HG02588 (cell line): ENCODE data around the gene ITPKC.

Experiments
- ATAC-seq: cut with Tn5 transposase; IDR thresholded peaks from one replicate; pipeline ENCODE4 v1.9.1; 2021; ENCODE audit warnings: mild to moderate bottlenecking, moderate library complexity; ENCODE audit not compliant: unreplicated experiment

Gene ITPKC

DNA sequence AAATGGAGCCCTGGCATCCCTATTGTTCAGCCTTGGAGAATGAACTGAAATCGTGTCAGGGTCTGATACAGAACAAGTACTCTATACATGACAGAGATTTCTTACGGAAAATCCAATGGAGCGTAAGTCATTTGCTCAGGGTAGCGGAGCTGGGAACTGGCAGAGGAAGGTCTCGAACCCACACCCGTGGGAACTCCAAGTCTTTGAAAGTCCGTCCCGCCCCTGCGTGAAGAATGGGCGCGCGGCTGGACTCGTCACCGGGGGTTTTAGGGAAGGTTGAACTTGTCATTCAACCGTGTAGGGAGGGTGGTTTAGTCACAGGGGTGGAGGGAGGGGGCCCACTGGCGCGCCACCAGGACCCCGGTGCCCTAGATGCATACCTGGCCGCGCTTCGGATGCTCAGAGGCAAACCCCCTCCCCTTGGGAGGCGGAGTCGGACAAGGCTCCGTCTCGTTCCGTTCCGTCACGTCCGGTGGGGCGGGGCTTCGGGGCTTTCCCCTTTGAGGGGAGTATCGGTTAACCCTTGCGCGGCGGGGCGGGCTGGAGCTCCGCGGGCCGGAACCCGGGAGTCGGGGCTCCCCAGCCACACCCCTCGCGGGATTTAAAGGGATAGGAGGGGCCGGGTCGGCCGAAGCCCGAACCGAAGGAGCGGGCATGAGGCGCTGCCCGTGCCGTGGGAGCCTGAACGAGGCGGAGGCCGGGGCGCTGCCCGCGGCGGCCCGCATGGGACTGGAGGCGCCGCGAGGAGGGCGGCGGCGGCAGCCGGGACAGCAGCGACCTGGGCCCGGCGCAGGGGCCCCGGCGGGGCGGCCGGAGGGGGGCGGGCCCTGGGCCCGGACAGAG, at the start of gene ITPKC, which contains the start of gene COQ8B:
ITPKC (plus strand) TSS at position 631 of the 843 bp plus-strand sequence; CDS start at position 655, 24 bp downstream.
COQ8B (minus strand) TSS at position 405 of the 843 bp plus-strand sequence. CDS start 2,254 bp downstream, outside the sequence.
- peak; percentile 66 for ATAC-seq

DNA sequence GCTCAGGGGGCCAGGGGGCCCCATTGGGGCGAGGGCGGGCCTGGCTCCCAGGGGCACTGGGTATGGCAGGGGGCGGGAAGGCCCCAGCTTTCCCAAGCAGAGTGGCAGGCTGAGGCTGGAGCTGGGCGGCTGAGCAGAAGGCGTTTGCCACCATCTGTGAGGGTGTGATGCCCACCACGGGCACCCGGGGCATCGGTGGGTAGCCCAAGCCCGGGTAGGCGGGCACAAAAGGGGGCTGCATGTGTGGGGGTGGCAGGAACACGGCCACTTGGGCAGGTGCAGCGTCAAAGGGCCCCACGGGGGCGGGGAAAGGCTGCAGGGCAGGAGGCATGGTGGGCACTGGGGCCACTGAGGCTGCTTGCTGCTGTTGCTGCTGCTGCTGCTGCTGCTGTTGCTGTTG, 49.3 kb upstream of the ITPKC start:
- ATAC-seq: no peak

DNA sequence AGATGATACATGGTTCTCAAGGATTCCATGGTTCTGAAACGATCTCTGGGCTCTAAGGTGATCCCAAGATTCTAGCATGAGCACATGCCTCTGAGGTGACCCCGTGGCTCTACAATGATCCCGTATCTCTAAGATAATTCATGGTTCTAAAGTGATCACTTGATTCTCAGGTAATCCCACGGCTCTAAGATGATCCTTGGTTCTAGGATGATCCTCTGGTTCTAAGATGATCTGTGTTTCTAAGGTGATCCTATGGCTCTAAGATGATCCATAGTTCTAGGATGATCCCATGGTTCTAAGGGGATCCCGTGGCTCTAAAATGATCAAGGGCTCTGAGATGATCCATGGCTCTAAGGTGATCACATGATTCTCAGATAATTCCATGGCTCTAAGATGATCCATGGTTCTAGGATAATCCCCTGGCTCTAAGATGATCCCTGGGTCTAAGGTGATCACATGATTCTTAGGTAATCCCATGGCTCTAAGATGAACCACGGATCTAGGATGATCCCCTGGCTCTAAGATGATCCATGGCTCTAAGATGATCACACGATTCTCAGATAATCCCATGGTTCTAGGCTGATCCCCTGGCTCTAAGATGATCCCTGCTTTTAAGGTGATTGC, 47.8 kb upstream of the ITPKC start:
- ATAC-seq: no peak

GRCh38 chr19:40671404-40671803, 45.5 kb upstream of the ITPKC start:
- ATAC-seq: no peak

- no peak for ATAC-seq
Measured at GRCh38 chr19:40672038-40672437, 44.9 kb upstream of the ITPKC start.

DNA sequence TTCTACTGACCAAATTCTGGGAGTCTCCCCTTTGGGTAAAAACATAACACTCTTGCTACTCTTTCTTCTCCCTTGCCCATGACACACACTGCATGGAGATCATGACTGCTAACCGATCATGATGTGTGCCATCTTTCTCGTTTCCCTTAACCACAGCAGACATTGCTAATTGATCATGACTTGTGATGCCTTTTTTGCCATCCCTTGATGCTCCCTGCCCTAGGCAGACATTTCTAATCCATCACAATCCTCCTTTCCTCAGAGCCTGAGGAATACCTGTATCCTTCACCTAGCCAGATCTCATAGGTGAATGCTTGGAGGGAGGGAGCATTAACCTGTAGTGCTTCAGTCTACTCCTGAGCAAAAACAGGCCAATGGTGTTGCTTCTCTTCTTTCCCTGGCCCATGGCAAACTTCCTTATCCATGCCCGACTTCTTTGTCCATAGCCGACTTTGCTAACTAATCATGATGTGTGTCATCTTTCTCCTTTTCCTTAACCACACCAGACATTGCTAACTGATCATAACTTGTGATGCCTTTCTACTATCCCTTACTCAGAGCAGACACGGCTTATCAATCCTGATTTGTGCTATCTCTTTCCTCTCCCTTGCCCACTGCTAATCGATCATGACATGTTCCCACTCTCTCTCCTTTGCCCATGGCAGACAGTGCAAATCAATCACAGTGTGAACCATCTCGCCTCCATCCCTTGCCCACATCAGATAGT, 44.2 kb upstream of the ITPKC start:
- ATAC-seq: no peak

DNA sequence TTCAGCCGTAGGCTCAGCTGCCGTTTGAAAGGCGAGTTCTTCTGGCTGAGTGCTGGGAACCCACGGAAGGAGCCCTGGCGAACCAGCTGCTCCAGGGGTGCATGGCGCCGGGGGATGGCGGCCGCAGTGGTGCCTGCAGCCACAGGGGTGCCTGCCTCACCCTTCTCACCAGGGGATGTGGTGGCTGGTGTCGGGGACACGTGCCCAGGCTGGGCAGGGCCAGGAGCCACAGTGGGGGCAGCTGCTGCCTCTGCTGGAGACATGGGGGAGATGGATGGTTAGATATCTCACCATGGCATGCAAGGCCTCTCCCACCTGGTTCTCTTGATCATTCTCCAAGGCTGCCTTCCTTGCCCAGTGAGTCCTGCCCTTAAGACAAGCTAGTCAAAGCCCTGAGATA, 43.5 kb upstream of the ITPKC start:
- no peak for ATAC-seq

GRCh38 chr19:40674291-40674690, 42.6 kb upstream of the ITPKC start:
- no peak for ATAC-seq

GRCh38 chr19:40677156-40677555, 39.8 kb upstream of the ITPKC start:
- ATAC-seq: no peak

DNA sequence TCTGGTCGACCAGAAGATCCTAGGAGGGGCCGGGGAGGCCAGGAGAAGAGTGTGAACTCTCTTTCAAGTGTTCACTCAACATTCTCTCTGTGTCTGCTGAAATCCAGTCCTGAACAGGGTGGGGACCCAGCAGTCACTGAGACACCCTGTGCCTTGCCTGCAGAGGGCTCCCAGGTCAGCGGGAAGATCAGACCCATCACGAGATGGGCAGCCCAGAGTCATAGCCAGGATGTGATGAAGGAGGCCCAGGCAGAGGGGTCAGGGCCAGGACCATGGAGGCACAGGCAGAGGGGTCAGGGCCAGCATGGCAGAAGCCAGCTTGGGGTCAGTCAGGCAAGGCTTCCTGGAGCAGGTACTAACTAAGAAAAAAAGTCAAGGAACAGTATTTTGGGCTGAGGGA, 35.9 kb upstream of the ITPKC start:
- ATAC-seq: no peak

DNA sequence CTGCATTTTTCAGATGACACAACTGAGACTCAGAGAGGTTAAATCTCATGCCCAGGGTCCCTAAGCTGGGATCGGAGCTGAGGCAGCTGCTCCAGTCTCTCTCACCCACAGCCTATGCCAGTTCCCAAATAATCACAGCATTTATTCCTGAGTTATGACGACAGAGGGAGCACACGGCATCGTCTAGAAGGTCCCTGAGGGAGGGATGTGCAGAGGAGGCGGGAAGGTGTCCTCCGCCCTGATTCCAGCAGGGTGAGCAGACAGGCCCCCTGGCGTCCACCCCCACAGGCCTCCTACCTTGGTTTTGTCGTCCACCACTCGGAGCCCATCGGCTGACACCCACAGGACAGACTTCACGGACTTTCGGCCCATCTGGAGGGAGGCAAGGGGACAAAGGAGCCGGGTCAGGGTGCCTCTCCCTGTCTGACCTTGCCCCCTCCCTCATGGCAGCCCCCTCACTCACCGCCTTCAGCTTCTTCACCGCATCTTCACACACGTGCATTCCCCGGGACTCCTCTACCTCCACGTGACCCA, 34.4 kb upstream of the ITPKC start:
- no peak for ATAC-seq

- no peak for ATAC-seq
Measured at GRCh38 chr19:40683437-40683836, 33.5 kb upstream of the ITPKC start.

DNA sequence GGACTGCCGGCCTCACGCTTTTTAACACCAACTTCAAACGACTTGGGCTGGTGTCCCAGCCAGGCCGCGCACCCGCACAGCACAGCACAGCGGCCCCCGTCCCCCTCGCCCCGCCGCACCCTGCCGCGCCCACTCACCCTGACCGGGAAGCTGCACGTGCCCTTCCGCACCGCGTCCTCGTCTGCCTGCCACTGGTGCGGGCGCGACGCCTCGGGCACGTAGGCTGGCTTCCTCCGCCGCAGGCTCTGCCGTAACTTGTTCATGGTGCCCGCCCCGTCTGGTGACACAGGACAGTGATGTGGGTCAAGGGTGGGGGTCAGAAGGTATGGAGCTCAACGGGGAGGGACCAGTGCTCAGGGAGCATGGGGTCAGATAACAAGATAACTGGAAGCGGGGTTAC, 32.6 kb upstream of the ITPKC start:
- no peak for ATAC-seq

- no peak for ATAC-seq
Measured at GRCh38 chr19:40685016-40685526, 31.8 kb upstream of the ITPKC start.

GRCh38 chr19:40685563-40685962, 31.3 kb upstream of the ITPKC start:
- ATAC-seq: no peak

GRCh38 chr19:40686882-40687524, 29.9 kb upstream of the ITPKC start:
- no peak for ATAC-seq

- no peak for ATAC-seq
Measured at GRCh38 chr19:40687525-40688016, 29.3 kb upstream of the ITPKC start.

DNA sequence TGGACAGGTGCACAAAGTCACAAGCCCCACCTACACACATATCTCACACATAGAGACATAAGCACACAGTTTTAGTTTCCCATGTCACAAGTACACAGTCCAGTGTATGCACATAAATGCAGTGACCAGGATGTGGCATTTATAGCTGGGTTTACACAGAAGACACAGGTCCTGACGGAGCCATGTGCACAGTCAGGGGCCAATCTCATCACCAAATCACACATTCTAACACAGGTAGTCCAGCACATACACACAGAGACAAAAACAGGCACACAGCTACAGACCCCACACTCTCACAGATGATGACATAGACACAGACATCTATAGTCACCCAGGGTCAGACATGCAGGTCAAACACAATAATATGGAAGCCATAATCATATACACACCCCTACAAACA, 28.6 kb upstream of the ITPKC start:
- ATAC-seq: no peak

- no peak for ATAC-seq
Measured at GRCh38 chr19:40688987-40689338, 27.9 kb upstream of the ITPKC start.

DNA sequence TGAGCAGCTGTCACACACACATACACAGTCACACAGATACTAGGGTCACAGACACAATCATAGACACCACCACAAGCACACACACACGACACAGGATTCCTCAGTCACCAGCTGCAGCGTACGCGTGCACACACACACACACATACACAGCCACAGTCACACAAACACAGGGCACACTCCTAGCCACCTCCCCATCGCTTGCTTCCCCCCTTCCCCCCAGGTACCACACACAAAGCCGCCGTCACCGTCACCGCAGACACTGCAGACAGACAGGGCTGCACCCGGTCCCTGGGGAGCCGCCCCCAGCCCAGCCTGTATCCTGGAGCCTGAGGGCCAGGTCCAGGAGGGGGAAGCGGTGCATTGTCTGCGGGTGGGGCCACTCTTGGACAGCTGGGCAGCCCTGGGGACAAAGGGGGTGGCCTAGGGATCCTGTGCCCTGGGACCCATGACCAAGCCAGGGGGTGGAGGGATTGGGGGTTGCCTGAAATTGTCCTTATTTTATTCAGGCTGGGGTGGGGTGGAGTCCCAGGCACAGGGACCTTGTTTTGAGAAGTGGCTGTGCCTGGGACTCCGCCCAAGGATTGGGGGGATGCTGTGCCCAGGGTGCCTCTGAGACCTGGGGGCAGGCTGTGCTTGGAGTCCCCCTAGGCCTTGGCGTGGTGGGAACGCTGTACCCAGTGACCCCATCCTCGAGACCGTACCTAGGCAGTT, 27.4 kb upstream of the ITPKC start:
- ATAC-seq: no peak
